Daoy (cell line): ENCODE measurements around the gene LFNG. TPM values are rescaled to one million over a fixed set of nuclear protein-coding genes. Genes with fewer than 3 reads are reported as not detected.

Source experiments
- DNase-seq: peaks from one replicate; pipeline ENCODE4 v3.0.0-alpha.2; 2015; ENCODE audit warnings: low read depth
- total RNA-seq: library from RNA; depleted of rRNA; stranded (reverse); fragments of >200 nt; shearing (Covaris generic); gene quantifications from 2 replicates; pipeline ENCODE4 v1.2.3, GENCODE V29; 2014

The LFNG gene
- total RNA-seq, 1 experiment from 2014 or later = 16.1 TPM

DNA sequence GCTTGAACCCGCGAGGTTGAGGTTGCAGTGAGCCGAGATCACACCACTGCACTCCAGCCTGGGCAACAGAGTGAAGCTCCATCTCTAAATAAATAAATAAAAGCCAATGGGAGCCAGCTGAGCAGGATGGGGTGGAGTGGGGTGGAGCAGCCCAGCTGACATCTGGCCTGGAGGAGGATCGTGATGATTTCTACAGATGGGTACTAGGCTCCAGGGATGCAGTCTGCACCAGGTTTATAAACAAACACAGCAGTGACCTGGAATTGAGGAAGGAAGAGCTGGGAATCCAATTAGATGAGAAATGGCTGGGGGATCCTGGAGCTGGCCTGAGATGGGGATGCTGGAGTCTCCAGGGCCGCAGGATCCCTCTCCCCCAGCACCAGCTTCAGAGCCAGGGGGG is 36.1 kb upstream of the LFNG start:
- no peak for DNase-seq

DNA sequence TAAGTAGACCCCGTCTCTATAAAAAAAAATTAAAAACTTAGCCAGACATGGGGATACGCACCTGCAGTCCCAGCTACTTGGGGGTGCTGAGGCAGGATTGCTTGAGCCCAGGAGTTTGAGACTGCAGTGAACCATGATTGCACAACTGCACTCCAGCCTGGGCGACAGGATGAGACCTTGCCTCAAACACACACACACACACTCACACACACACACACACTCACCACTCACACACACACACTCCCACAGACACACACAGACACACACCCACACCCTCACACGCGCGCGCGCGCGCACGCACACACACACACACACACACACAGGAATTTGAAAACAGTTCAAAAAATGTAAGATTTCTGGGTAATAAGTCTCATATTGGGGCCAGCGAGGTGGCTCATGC is 34.7 kb upstream of the LFNG start:
- no peak for DNase-seq

DNA sequence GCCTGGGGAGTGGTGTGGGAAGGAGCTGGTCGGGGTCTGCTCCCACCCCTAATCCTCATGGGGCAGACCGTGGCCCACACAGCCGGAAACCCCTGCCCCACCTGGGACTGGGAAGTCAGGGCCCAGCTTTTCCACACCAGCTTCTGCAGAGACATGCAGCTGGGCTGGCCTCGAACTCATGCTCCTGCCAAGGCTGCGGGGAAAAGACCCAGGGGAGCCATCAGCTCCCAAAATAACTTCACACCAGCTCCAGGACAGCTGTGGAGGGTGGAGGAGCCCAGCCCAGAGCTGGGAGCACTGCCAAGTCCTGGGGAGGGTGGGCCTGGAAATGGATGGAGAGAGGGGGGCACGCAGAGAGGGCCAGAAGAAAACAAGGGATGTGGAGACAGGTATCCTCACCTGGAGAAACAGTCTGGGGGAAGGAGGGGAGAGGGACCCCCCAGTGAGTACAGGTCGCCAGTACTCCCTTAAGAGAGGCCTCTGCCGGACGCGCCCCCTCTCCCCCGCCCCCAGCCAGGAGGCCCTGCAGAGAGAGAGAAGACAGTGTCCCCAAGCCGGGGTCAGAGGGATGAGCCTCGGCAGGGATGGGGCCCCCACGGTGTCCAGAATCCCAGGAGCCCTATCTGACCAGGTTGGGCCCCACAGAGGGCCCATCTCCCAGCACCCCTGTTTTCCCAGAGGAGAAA is 31.8 kb upstream of the LFNG start:
- DNase-seq = no peak

DNA sequence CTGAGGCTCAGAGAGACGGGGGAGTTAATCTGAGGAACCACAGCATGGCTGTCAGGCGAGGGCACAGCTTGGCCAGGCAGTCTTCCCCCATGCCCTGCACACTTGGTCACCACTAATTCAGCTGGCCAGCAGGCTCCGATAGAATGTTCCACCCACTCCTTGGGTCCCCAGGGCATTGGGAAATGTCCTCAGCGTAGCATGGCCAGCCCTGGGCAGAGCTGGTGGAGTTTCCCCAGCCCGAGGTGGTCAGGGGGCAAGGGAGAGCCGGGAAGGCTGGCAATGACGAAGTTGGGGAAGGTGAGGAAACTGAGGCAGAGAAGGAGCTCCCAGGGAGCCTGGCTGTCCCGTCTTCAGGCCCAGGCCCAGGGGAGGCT is 31.3 kb upstream of the LFNG start:
- DNase-seq = no peak

DNA sequence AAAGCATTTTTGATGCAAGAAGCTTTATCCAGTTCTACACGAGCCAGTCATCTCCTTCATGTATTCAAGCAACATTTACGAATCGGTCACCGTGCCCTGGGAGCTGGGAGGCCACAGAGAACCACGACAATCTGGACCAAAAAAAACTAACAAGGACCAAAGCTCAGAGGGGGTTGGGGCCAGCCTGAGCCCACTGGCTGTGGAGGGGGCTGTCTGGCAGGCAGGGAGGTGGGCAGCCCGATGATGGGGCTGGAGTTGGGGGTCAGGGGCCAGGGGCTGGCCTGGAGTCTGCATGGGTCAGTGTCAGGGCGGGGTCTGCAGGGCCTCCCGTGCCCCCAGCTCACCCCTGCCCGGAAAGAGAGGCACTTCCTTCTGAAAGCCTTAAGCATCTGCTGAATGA is 30.9 kb upstream of the LFNG start:
- DNase-seq = no peak

DNA sequence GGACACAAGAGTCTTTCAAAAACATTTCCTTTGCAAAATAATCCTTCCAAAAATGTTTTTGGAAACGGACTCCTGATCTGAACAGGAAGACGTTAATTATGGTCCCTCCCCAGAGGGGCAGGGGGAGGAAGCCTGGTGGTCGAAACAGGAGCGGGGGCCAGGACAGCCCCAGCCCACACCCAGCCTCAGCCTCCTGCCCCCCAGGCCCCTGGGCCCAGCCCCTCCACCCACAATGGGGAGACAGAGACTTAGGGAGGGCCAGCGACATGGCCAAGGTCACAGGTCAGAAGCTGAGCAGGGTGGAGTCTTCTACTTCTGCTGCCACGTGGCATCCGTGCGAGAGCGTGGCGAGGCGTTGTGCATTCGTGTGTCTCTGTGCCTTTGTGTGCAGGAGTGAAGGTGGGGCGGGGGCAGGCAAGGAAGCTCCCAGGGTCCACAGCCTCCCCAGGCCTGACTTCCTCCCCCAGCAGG is 29.4 kb upstream of the LFNG start:
- no peak for DNase-seq

DNA sequence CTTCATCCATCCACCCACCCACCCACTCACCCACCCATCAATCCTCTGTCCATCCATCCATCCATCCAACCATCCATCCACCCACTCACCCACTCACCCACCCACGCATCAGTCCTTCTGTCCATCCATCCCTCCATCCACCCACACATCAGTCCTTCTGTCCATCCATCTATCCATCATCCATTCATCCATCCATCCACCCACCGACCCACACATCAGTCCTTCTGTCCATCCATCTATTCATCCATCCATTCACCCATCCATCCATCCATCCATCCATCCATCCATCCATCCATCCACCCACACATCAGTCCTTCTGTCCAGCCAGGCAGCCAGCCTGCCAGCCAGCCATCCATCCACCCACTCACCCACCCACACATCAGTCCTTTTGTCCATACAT is 27.5 kb upstream of the LFNG start:
- no peak for DNase-seq

DNA sequence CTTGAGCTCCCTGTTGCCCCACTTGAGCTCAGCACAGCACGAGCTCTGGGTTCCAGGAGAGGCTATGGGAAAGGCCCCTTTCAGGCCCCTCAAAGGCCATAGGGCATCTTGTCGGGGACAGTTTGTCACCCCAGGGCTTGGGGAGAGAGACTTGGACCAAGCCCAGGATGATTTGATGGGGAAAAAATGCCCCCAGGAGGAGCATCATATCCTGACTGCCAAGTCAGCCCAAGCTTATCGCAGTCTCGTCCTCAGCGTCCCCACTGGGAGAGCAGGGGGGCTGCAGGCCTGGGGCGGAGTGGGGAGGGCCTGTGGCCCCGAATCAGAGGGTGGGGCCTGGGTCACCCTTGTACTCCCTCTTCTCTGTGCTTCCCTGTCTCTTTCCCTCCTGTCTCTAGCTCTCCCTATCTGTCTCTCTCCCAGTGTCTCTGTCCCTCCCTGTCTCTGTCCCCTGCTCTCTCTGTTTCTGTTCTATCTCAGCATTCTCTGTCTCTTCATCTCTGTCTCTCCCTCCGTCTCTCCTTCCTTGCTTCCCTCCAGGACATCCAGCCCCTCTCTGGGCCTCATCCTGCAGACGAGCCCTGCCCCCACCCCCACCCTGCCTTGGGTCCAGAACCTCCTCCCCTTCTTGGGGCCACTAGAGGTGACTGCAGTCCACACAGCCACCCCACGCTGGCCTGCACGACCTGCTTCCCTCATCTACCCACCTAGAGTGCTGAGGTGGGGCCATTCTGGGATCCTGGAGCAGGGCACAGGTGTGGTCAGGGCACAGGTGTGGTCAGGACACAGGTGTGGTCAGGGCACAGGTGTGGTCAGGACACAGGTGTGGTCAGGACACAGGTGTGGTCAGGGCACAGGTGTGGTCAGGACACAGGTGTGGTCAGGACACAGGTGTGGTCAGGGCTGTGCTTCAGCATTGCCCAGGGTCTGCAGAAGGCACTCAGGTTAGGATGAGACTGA is 26.1 kb upstream of the LFNG start:
- peak; percentile 44 for DNase-seq

DNA sequence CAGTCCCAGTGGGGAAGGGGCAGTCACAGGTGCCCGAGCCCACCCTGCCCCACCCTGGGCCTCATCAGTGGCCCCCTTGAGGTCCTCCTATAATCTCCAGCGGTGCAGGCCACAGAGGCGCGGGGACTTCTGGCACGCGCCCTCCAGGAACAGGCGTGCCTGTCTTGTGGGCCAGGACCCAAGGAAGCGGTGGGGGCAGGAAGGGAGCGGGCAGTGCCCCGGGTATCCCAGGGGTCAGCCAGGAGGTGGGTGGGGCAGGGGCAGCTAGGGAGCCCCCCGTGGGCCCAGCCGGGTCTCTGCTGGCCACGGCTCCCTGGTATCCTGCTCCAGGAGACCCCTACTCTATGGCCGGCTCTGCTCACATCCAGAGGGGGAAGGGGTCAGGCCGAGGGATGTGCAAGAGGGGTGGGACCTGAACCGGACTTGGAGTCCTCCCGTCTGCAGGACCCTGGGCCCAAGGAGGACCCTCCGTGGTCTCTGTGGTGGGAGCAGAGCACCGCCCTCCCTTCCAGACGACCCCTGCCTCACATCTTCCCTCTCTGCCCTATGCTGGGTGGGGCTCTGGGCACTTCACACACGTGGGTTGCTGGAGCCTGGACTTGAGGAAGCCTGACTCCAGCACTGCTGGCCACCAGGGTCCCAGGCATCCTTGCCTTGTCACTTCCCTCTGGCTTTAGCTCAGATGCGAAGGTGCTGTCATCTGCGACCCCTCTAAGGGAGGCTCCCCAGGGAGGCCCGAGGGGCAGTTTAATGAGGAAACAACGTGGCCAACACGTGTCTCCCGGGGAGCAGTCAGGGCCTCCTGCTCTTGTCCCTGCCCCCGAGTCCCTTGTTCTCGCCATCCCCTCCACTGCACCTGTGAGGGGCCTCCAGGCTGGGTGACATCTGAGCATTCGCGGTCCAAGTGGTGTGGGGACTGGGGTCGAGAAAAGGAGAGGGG is 25.1 kb upstream of the LFNG start:
- no peak for DNase-seq

DNA sequence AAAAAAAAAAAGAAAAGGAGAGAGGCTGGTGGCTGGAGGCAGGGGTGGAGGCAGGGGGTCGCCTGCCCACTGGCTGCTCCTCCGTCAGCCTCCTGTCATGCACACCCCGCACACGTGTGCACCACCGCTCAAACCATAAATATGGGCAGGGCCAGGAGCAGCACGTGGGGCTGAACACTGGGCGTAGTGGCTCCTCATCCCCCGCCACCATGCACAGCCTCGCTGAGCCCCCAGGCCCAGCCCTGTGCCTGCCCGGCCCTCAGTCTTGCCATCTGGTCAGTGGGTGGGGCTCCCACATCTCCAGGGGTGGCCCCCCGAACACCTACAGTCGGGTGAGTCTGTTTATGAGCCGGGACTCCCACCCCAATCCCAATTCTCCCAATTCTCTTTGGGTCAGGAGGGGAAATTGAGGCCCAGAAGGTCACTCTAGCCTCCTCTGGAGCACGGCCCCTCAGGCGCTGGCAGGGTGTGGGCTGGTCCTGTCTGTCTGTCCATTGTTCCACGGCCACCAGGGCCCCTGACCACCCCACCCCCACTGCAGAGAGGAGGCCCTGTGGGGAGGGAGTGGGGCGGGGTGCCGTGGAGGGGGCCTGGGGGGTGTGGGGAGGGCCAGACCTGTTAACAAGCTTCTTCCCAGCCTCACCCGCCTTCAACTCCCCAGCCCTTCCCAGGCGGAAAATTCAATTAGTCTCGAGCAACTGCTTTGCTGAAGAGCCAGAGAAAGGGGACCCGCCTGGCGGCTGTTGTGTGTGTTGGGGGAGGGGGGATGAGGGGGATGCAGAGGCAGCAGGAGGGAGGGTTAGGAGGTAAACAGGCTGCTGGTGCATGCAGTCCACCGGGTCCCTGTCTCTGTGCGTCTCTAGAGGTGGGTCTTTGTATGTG is 23.9 kb upstream of the LFNG start:
- DNase-seq = no peak

DNA sequence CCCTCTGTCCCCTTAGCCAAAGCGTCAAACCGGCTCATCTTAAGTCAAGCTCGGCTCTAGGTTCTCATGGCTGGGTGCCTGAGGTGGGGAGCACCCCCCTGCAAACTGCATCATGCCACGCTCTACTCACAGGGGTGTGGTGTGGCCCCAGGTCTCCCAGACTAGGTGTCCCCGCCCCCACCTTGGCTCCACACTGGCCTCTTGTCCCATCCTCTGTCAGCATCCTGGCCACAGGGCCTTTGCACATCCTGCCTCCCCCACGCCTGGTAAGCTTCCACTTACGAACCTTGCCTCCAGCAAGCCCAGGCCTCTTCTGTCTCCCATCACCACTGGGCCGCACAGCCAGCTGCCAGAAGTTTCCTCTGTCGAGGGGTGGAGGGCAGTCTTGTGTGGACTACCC is 23.2 kb upstream of the LFNG start:
- no peak for DNase-seq

DNA sequence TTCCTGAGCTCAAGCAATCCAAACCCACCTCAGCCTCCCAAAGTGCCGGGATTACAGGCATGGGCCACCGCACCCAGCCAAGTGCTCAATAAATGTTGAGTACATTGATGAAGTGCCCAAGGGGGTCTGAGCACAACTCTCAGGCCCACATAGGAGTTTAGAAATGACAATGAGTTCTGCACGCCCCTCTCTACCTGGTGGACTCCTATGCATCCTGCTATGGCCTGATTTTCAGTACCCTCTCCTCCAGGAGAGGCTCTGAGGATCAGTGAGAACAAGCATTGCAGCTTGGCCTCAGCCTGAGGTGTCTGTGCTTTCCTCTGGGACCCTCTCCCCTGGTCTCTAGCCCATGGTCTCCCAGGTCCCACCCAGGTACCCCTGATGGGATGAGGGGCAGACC is 22.5 kb upstream of the LFNG start:
- DNase-seq = no peak

DNA sequence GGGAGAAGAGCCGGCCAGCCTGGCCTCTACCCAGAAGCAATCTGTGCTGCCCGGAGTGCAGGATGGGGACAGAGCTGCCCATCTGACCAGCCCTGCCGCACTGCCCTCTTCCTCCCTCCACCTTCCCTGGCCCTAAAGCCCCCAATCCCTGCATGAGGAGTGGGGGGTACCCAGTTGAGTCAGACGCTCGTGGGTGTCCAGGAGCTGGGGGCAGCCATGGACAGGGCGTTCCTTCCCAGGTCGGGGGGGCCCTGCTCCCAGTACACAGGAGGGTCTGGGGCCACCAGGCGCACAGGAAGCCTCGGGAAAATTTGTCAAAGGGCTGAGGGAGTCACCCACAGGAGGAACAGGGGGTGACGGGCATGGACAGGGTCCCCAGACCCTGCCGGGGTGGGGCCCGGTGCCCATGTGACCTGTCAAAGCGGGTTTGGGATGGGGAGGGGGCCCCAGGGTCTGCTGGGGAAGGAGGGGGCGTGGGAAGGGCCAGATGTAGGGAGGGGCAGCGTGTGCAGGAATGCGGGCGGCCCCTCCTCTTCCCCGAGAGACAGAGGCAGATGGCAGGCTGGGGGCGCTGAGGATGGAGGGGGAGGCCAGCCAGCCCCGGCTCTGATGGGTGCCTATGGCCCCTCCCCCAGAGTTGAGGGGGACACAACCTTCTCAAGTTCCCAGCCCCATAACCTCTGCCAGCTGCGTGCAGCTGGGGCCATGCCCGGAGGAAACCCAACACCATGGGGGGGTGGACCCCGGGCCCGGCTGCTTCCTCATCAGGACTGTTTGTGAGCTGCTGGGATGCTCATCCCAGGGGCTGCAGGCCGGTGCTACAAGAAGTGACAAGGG is 21.9 kb upstream of the LFNG start:
- DNase-seq = no peak

DNA sequence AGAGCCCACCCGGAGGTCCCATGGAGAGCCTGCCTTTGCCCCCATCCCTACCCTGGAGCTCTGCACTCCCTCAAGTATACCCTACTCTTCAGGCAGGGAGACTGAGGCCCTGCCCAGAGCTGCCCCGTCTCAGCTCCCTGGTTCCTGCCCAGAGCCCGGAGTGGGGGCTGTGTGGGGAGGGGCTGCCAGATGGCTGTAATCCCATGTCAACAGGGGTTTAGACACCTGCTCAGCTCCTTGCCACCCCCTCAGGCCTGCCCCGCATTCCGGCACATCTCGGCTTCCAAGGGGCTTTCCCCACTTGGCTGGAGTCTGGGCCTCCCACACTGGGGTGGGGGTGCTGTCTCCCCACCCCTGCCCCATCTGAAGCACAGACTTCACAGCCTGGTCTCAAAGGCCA is 20.9 kb upstream of the LFNG start:
- DNase-seq = no peak

DNA sequence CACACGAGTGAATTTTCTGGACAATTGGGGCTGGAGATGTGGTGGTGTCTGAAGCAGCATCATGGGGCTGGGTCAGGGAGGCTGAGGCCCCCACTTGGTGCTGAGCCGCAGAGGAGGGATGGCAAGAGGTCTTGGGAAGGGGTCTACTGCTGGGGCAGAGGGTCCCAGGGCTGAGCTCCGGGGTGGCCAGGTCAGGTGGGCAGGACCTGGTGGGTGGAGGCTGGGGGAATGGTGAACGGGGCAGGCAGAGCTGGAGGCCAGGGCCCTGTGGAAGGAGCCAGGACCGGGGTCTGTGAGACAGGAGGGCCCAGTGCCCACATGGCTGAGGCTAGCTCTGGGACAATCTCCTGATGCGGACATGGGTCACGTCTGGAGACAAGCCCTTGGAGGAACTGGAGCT is 20.4 kb upstream of the LFNG start:
- DNase-seq = no peak

DNA sequence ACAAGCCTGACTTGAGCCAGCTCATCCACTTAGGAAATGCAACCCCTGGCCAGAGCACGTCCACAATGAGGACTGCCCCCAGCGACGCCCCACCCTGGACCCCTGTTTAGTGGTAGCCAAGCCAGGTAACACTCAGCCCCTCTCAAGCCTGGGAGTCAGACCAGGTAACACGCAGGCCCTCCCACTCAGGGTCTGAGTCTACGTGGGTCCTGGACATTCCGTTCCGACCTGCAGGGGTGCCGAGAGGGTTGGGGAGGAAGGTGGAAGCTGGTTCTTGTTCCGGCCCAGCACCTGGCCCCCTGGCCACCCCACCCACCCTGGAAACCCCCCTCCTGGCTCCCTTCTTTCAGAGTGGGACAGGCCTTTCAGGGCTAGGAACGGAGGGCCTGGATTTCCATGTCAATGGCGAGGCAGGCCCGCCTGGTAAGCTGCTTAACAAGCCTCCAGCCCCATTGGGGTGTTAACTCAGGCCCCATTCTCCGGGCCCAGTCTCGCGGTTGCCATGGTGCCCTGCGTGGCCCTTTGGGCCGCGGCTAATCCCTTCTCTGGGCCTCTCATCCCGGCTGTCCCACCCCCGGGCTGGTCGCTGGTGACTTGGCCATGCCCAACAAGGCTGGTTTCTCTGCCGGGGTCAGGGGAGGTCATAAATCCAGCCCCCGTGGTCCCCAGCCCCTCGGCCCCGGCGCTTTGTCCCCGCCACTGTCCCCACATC is 19.7 kb upstream of the LFNG start:
- DNase-seq = no peak

DNA sequence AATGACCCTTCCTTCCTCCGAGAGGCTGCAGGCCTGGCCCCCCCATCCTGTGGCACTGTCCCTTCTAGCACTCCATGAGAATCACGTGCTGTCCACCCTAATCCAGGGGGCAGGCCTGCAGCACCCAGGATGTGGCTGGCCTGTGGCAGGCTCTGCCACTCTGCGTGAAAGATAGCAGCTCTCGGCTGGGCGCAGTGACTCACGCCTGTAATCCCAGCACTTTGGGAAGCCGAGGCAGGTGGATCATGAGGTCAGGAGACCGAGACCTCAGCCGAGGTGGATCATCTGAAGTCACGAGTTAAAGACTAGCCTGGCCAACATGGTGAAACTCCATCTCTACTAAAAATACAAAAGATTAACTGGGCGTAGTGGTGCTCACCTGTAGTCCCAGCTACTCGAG is 18.9 kb upstream of the LFNG start:
- DNase-seq = no peak

DNA sequence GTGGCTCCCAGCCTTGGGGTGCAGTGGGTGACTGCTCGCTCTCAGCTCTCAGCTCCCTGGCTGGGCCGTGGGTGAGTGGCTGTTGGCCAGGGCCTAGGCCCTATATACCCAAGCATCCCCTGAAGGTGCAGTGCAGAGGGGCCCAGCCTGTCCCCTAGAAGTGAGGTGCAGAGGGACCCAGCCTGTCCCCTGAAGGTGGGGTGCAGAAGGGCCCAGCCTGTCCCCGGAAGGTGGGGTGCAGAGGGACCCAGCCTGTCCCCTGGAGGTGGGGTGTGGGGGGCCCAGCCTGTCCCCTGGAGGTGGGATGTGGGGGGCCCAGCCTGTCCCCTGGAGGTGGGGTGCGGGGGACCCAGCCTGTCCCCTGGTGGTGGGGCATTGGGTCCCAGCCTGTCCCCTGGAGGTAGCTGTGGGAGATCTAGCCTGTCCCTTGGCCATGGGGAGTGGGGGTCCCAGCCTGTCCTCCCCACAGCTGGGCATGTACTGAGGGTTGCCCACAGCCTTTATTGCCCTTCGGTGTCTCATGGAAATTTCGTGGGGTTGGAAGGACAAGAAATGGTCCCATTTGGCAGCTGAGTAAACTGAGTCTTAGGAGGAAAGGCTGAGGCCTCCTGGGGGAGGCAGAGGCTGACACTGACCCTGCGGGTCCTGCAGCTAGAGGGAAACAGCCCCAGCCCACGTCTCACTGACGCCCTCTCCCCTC is 17.5 kb upstream of the LFNG start:
- DNase-seq = no peak

DNA sequence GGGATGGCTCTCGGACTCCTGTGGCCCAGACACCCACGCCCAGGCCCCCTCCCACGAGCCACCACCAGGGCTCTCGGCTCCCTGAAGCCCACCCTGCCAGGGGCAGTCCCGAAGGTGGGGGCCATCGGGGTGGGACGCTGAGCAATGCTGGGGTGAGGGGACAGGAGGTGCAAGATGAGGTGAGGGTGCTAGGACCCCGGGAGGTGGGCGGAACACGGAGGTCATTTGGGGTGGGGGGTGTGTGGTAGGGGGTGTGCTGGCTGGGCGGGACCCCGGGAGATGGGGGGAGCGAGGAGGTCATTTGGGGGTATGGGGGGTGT is 17.0 kb upstream of the LFNG start:
- no peak for DNase-seq
